ENCODE data around the gene KLHDC7A. TPM values are rescaled to one million over a fixed set of nuclear protein-coding genes. Genes with fewer than 3 reads are reported as not detected.

KLHDC7A gene
- total and polyA plus RNA-seq, 12 donors, result 0.09 to 0.14 (median 0.13) TPM; not detected in 7

DNA sequence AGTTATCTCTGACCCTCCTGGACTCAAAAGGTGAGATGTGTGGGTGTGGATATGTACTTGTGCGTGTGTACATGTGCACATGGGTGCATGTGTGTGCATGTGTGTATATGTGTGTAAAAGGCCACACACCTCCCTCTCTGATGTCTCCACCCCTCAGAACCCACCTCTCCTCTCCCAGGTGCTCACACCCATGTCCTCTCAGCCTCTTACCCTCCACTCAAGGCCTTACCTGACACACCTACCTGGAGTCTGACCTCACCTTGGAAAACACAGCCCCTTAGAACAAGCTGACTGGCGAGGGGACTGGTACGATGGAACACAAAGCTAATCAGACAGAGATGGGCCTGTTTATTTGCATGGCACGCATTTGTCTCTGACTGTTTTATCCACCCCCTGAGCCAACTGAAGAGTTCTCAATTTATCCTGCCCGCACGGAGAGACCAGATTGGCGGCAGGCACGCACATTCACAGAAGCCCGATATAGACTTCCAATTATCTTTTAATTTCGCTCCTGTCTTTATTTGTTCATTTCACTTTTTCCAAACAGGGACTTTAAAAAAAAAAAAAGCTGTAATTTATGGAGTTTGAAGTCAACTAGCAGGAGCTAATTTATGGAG, 6.1 kb upstream of the KLHDC7A start:
- no peaks in the 10 kb centered on the region for H3K4me1 ChIP-seq
- WGBS, 2 donors, result 87 to 89% methylated on average over 10 of the region's 10 CpGs
- H3K9me3 ChIP-seq, result no peaks in the 10 kb centered on the region
- no peak for ATAC-seq
- intact Hi-C loops (cut with DNase I), result no loop called here
- no peaks in the 10 kb centered on the region for H3K36me3 ChIP-seq
- TF ChIP-seq, protein P1, sequence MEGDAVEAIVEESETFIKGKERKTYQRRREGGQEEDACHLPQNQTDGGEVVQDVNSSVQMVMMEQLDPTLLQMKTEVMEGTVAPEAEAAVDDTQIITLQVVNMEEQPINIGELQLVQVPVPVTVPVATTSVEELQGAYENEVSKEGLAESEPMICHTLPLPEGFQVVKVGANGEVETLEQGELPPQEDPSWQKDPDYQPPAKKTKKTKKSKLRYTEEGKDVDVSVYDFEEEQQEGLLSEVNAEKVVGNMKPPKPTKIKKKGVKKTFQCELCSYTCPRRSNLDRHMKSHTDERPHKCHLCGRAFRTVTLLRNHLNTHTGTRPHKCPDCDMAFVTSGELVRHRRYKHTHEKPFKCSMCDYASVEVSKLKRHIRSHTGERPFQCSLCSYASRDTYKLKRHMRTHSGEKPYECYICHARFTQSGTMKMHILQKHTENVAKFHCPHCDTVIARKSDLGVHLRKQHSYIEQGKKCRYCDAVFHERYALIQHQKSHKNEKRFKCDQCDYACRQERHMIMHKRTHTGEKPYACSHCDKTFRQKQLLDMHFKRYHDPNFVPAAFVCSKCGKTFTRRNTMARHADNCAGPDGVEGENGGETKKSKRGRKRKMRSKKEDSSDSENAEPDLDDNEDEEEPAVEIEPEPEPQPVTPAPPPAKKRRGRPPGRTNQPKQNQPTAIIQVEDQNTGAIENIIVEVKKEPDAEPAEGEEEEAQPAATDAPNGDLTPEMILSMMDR (IDR thresholded peaks at IDR 0.05), result no peak
- DNase-seq, result no peak
- peaks cover 0 to 57% (median 18%) of the 10 kb centered on the region in 7 donors for H3K27me3 ChIP-seq
- H3K27ac ChIP-seq, result no peak overlapping the region
- H3K4me3 ChIP-seq, result no peak overlapping the region

DNA sequence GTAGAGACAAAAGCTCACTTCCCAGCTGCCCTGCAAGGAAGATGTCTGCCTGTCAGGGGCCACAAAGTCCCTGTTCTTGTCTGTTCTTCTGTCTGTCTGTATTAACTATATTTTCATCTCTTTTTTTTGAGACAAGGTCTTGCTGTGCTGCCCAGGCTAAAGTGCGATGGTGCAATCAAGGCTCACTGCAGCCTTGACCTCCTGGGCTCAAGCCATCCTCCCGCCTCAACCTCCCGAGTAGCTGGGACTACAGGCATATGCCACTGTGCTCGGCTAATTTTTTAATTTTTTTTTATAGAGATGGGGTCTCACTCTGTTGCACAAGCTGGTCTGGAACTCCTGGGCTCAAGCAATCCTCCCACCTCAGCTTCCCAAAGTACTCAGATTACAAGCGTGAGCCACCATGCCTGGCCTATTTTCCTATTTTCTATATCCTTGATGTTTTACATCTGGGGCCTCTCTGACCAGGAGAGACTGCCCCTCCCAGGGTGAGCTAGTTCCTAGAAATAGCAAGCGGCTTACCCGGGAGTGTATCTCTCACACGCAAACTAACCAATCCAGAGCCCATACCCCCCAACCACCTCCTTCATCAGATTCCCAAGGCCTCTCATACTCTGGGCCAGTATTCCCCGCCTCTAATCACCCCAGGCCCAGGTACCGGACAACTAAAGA, 5.4 kb upstream of the KLHDC7A start:
- no peak for ATAC-seq
- Histone ChIP-seq H3K27me3 (peaks cover 0 to 53% (median 13%) of the 10 kb centered on the region in 7 donors), H3K27ac (no peak overlapping the region), H3K9me3 (no peaks in the 10 kb centered on the region), H3K4me3 (no peak overlapping the region), H3K36me3 (no peaks in the 10 kb centered on the region), H3K4me1 (peaks cover 0 to 3% (median 0%) of the 10 kb centered on the region in 9 donors)
- intact Hi-C loops (cut with DNase I), result no loop called here
- TF ChIP-seq, protein P1 (IDR thresholded peaks at IDR 0.05), result no peak
- no peak for DNase-seq
- WGBS, 2 donors, result 61 to 66% methylated on average over 10 of the region's 10 CpGs

DNA sequence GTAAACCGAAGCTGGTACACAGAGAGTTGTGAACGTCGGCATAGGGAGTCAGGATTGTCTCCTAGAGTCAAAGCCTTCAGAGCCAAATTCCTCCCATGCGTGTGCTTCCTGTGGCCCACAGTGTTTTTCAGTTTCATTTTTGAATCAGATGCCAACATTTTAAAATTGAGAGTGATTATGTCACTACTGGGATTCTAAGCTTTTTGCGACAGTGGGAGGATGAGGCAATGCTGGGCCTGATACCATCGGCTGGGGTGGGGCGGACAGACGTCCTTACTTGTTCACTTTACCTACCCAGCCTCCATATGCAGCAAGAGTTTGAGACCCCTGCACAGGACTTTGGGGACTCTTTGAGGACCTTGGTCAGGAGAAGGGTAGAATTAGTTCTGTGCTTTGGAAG, 1.3 kb upstream of the KLHDC7A start:
- Histone ChIP-seq H3K27ac (no peak overlapping the region), H3K27me3 (peaks cover 0 to 55% (median 13%) of the 10 kb centered on the region in 7 donors), H3K9me3 (no peaks in the 10 kb centered on the region), H3K4me1 (peaks cover 0 to 9% (median 0%) of the 10 kb centered on the region in 9 donors), H3K36me3 (no peaks in the 10 kb centered on the region), H3K4me3 (no peak overlapping the region)
- TF ChIP-seq, protein P1 (IDR thresholded peaks at IDR 0.05), result no peak
- 69 to 70% methylated on average over 8 of the region's 8 CpGs for WGBS, 2 donors
- DNase-seq (no peak), ATAC-seq (no peak)
- intact Hi-C loops (cut with DNase I), result no loop called here

DNA sequence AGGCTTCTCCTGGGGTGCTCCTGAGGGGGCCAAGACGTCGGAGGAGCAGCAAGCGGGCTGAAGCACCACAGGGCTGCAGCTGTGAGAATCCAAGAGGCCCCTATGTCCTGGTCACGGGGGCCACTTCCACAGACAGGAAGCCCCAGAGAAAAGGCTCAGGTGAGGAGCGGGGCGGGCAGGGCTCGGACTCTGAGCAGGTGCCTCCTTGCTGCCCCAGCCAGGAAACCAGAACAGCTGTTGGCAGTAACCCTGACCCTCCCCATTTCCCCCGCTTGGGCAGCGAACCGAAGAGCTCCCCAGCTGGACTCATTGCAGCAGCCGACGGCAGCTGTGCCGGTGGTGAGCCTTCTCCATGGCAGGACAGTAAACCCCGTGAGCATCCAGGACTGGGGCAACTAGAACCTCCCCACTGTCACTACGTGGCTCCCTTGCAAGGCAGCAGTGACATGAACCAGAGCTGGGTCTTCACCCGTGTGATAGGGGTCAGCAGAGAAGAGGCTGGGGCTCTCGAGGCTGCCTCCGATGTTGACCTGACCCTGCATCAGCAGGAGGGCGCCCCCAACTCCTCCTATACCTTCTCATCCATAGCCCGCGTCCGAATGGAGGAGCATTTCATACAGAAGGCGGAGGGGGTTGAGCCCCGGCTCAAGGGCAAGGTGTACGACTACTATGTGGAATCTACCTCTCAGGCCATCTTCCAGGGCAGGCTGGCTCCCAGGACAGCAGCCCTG, 625 bp downstream of the KLHDC7A start:
- H3K36me3 ChIP-seq, result no peaks in the 10 kb centered on the region
- H3K4me3 ChIP-seq, result no peak overlapping the region
- intact Hi-C loops (cut with DNase I), result no loop called here
- peaks cover 0 to 9% (median 0%) of the 10 kb centered on the region in 9 donors for H3K4me1 ChIP-seq
- ATAC-seq (peak in 1 of 8 donors; percentile 6), DNase-seq (no peak)
- no peak overlapping the region for H3K27ac ChIP-seq
- WGBS, 2 donors, result 70 to 71% methylated on average over 25 of the region's 25 CpGs
- H3K27me3 ChIP-seq, result peaks cover 0 to 51% (median 13%) of the 10 kb centered on the region in 7 donors
- no peaks in the 10 kb centered on the region for H3K9me3 ChIP-seq
- TF ChIP-seq, protein P1 (IDR thresholded peaks at IDR 0.05), result no peak
